K562 (cell line): ENCODE results near the gene ARHGEF4. TPM values are rescaled to one million over a fixed set of nuclear protein-coding genes. Genes with fewer than 3 reads are reported as not detected.

Experiments
- ATAC-seq: fragments of 200-7000 bp; cut with Tn5 transposase; 3 replicates; pipeline ENCODE4 v1.9.1; 2020; ENCODE audit warnings: moderate library complexity
- BruUV-seq: library from RNA; stranded (reverse); fragments of 400-500 nt; replicated peaks from 2 replicates; lab custom pipeline; 2021; lab: Mats Ljungman, UMichigan
- CTCF ChIA-PET: fragments of 300-600 bp; formaldehyde crosslinking; extraction: SDS; loops from one replicate; lab custom pipeline; 2021; ENCODE audit warnings: low intra/inter-chr PET ratio; lab: Yijun Ruan, JAX
- POLR2A ChIA-PET: fragments of 300-600, 350-650 bp; sonication (Branson Sonifier 250); formaldehyde crosslinking; extraction: SDS; loops from one replicate; lab custom pipeline; 2021; ENCODE audit warnings: antibody characterized with exemption, inconsistent platforms; lab: Yijun Ruan, JAX
- DNase-seq, 4 experiments: peaks; one replicate each; pipeline versions ENCODE4 v3.0.0 to v3.0.0-alpha.2; 2011 to 2018; ENCODE audit warnings: low spot score in 3 of 4, mixed read lengths in 3 of 4; ENCODE audit errors: extremely low read depth in 1 of 4
- FAIRE-seq: peaks from 2 replicates; lab custom pipeline; 2011; peaks lifted over from hg19 to GRCh38; lab: Jason Lieb, UNC
- H2AFZ ChIP-seq: 2 replicates; pipeline ENCODE4 v1.6.0; 2011; ENCODE audit warnings: low read depth, low read length, control low read depth, inconsistent platforms
- H3K27ac ChIP-seq: fragments of 200-600 bp; 3 replicates; pipeline ENCODE4 v1.8.0; 2011; ENCODE audit warnings: low read depth, mild to moderate bottlenecking, control low read depth, inconsistent platforms, low read length, moderate library complexity, mixed read lengths; ENCODE audit errors: extremely low read depth
- H3K27me3 ChIP-seq, 2 experiments: fragments of 300-600 bp in 1 of 2; 2 replicates in 1 of 2; 3 replicates in 1 of 2; pipeline versions ENCODE4 v1.6.0 to v1.8.0; 2011; ENCODE audit warnings: inconsistent platforms in 2 of 2, low read length in 2 of 2, mild to moderate bottlenecking in 1 of 2, mixed read lengths in 1 of 2, moderate library complexity in 1 of 2; ENCODE audit not compliant: control insufficient read depth in 2 of 2, insufficient read depth in 2 of 2
- H3K36me3 ChIP-seq: fragments of 300-600 bp; 3 replicates; pipeline ENCODE4 v1.8.0; 2011; ENCODE audit warnings: mild to moderate bottlenecking, low read length, inconsistent platforms; ENCODE audit not compliant: control insufficient read depth, insufficient read depth
- H3K4me1 ChIP-seq, 2 experiments: fragments of 200-600 bp in 1 of 2; replicated peaks in 1 of 2; 2 replicates in 1 of 2; 3 replicates in 1 of 2; pipeline versions ENCODE4 v1.5.1 to v1.8.0; 2011; ENCODE audit warnings: inconsistent platforms in 2 of 2, low read length in 2 of 2, mild to moderate bottlenecking in 1 of 2, mixed read lengths in 1 of 2, moderate library complexity in 1 of 2; ENCODE audit not compliant: control insufficient read depth in 2 of 2, insufficient read depth in 2 of 2
- H3K4me2 ChIP-seq: 2 replicates; pipeline ENCODE4 v1.6.1; 2011; ENCODE audit warnings: low read length, control low read depth, inconsistent platforms, mixed read lengths; ENCODE audit not compliant: insufficient read depth
- H3K4me3 ChIP-seq: fragments of 200-600 bp; sonication (generic), shearing (Covaris generic); 2 replicates; pipeline ENCODE4 v1.5.1; 2016; ENCODE audit warnings: control low read depth, inconsistent platforms
- H3K79me2 ChIP-seq: fragments of 200-600 bp; 3 replicates; pipeline ENCODE4 v1.8.0; 2011; ENCODE audit warnings: low read length, inconsistent platforms; ENCODE audit not compliant: control insufficient read depth, insufficient read depth
- H3K9ac ChIP-seq, 2 experiments: 2 replicates each; pipeline versions ENCODE4 v1.6.0 to v1.6.1; 2011; ENCODE audit warnings: low read depth in 2 of 2, low read length in 2 of 2, control low read depth in 1 of 2, inconsistent platforms in 1 of 2, mild to moderate bottlenecking in 1 of 2, mixed read lengths in 1 of 2; ENCODE audit not compliant: insufficient read depth in 1 of 2
- H3K9me1 ChIP-seq: one replicate; pipeline ENCODE4 v1.6.0; 2011; ENCODE audit warnings: inconsistent platforms, mild to moderate bottlenecking, low read length, moderate library complexity; ENCODE audit not compliant: control insufficient read depth, insufficient read depth
- H3K9me3 ChIP-seq: replicated peaks from 2 replicates; pipeline ENCODE4 v1.5.1; 2011; ENCODE audit warnings: low read depth, low read length, inconsistent platforms; ENCODE audit not compliant: control insufficient read depth, insufficient read depth
- H4K20me1 ChIP-seq: replicated peaks from 2 replicates; pipeline ENCODE4 v1.6.1; 2011; ENCODE audit warnings: low read length, inconsistent platforms, mixed read lengths; ENCODE audit not compliant: control insufficient read depth, insufficient read depth
- CTBP1 ChIP-seq: fragments of 450-650 bp; IDR thresholded peaks from 2 replicates; pipeline ENCODE4 v1.6.1; 2016; ENCODE audit warnings: borderline replicate concordance
- DLX4 ChIP-seq: fragments of 250-450 bp; sonication (Bioruptor Pico); IDR thresholded peaks from 2 replicates; pipeline ENCODE4 v1.6.1; 2021; ENCODE audit warnings: mild to moderate bottlenecking
- FOXJ2 ChIP-seq: fragments of 200-800 bp; sonication (Bioruptor generic); IDR thresholded peaks from 2 replicates; pipeline ENCODE4 v1.6.1; 2016; ENCODE audit warnings: missing genetic modification characterization, missing compliant biosample characterization
- HCFC1 ChIP-seq: IDR thresholded peaks from 2 replicates; pipeline ENCODE4 v1.6.1; 2012; ENCODE audit warnings: low read depth, low read length, improper control_type of control experiment
- HDAC8 ChIP-seq: fragments of 450-650 bp; IDR thresholded peaks from 2 replicates; pipeline ENCODE4 v1.6.1; 2016; ENCODE audit warnings: mild to moderate bottlenecking, missing genetic modification characterization, moderate library complexity, missing compliant biosample characterization
- MAX ChIP-seq: sonication (generic); formaldehyde crosslinking; IDR thresholded peaks from 2 replicates; pipeline ENCODE4 v1.9.0; 2022; ENCODE audit warnings: mild to moderate bottlenecking, missing genetic modification reagents
- NONO ChIP-seq, 2 experiments: fragments of 200-400 bp in 1 of 2; fragments of 450-650 bp in 1 of 2; formaldehyde crosslinking in 1 of 2; IDR thresholded peaks; 2 replicates each; pipeline ENCODE4 v1.6.1; 2017; ENCODE audit warnings: low read depth in 2 of 2, mild to moderate bottlenecking in 2 of 2, moderate library complexity in 2 of 2, low read length in 1 of 2
- RBBP5 ChIP-seq: fragments of 200-600 bp; sonication (generic); IDR thresholded peaks from 2 replicates; pipeline ENCODE4 v1.6.1; 2012; ENCODE audit warnings: borderline replicate concordance, mild to moderate bottlenecking, low read length, control low read depth, inconsistent platforms; ENCODE audit not compliant: insufficient read depth, poor library complexity, severe bottlenecking
- SMARCB1 ChIP-seq: IDR thresholded peaks from 2 replicates; pipeline ENCODE4 v1.6.1; 2011; ENCODE audit warnings: improper control_type of control experiment, low read depth; ENCODE audit not compliant: insufficient read length
- SRSF3 ChIP-seq: fragments of 200-400 bp; formaldehyde crosslinking; IDR thresholded peaks from 2 replicates; pipeline ENCODE4 v1.6.1; 2016; ENCODE audit warnings: mild to moderate bottlenecking, low read length, moderate library complexity; ENCODE audit not compliant: insufficient read depth
- SRSF9 ChIP-seq: fragments of 200-400 bp; formaldehyde crosslinking; IDR thresholded peaks from 2 replicates; pipeline ENCODE4 v1.6.1; 2017; ENCODE audit warnings: low read depth, low read length, borderline replicate concordance
- whole genome bisulfite sequencing: fragments of 100-300 bp; shearing (Covaris generic); methylation state at CpG from one replicate; pipeline ENCODE4 v1.1.6; 2016; ENCODE audit warnings: low coverage, mixed read lengths; ENCODE audit not compliant: insufficient coverage; ENCODE audit errors: missing lambda C conversion rate; 5-methylcytosine and 5-hydroxymethylcytosine counted together
- in situ Hi-C: fragments of 300-500 bp; cut with MboI; formaldehyde crosslinking; loops from 4 replicates; pipeline ENCODE4 v1.15.0; 2018; ENCODE audit warnings: inconsistent platforms, mixed read lengths
- intact Hi-C: fragments of 100-400 bp; cut with micrococcal nuclease; formaldehyde crosslinking; loops from 2 replicates; pipeline ENCODE4 v1.14.2; 2022
- polyA plus RNA-seq, 8 experiments: library from polyadenylated mRNA; depleted of rRNA in 4 of 8; stranded (reverse) in 5 of 8; unstranded in 3 of 8; fragments of >200 nt; fragmentation: Nextera tagmentation in 2 of 8; fragmentation: Illumina TruSeq in 1 of 8; extraction: Ambion mirVana in 2 of 8; extraction: Trizol in 1 of 8; gene quantifications; 2 replicates each; pipeline versions ENCODE4 v1.2.1 to v1.2.3, GENCODE V29; 2011 to 2014; ENCODE audit warnings: inconsistent platforms in 1 of 8, missing spikeins in 1 of 8
- total RNA-seq, 7 experiments: library from RNA; depleted of rRNA in 6 of 7; stranded (reverse); fragments of >200 nt in 6 of 7; fragmentation: Illumina TruSeq in 2 of 7; extraction: Trizol in 2 of 7; gene quantifications; 2 replicates each; pipeline versions ENCODE4 v1.2.1 to v1.2.3, GENCODE V29; 2011 to 2021; ENCODE audit warnings: low replicate concordance in 1 of 7

ARHGEF4 gene
- total and polyA plus RNA-seq, 9 of the 15 experiments (the other 6 are each of a cell fraction or from before 2014, with no cell fraction given) = not detected

GRCh38 chr2:131077182-131077846 lies 240.6 kb downstream of the ARHGEF4 start:
- ChIA-PET CTCF (no interaction called here), POLR2A (interaction anchor here (1.0 to 1.2 kb wide), 2 partner anchors 10 to 15 kb away, joined by 3 to 4 read pairs; no protein-coding TSS in a partner anchor)
- Histone ChIP-seq H3K4me3 (no peak overlapping the region), H4K20me1 (peaks cover 9% of the 10 kb centered on the region), H3K4me1 (no peaks in the 10 kb centered on the region), H2AFZ (no peak overlapping the region), H3K79me2 (peaks cover 78% of the 10 kb centered on the region), H3K27ac (no peak overlapping the region), H3K27me3 (no peaks in the 10 kb centered on the region), H3K9me3 (no peaks in the 10 kb centered on the region), H3K36me3 (peaks cover 90% of the 10 kb centered on the region; the same call in 2 of the 3 replicates), H3K4me2 (no peak overlapping the region), H3K9ac (no peak overlapping the region), H3K9me1 (no peaks in the 10 kb centered on the region)
- no peak for FAIRE-seq
- no TSS peak for BruUV-seq
- 93% methylated on average over 10 of the region's 11 CpGs for WGBS
- DNase-seq = no peak
- TF ChIP-seq HCFC1 (no peak), HDAC8 (no peak), FOXJ2 (tag) (no peak), MAX (CRISPR knock-in tag) (no peak), NONO (IDR thresholded peaks at IDR 0.05; ENCODE audit: low read depth in 2 of 2, low read length in 1 of 2) (no peak), SRSF9 (no peak), CTBP1 (no peak), SMARCB1 (no peak), RBBP5 (no peak), SRSF3 (no peak), DLX4 (CRISPR knock-in tag) (no peak)
- in situ Hi-C loops (no loop called here), intact Hi-C loops (no loop called here)
- no peak for ATAC-seq
